ENCODE results near the gene ZNF200.

Gene ZNF200

GRCh38 chr16:3193221-3194212 is 41.4 kb downstream of the ZNF200 start:
- Histone ChIP-seq H3K18ac (ENCODE audit: low read length) (no peak overlapping the region), H3K23ac (ENCODE audit: low read length) (no peak overlapping the region), H2AK5ac (ENCODE audit: low read length) (no peak overlapping the region), H3K56ac (ENCODE audit: low read length) (no peak overlapping the region), H2BK5ac (ENCODE audit: low read length) (no peak overlapping the region), H3K4me3 (ENCODE audit: low read length) (no peak overlapping the region), H3K4me1 (ENCODE audit: control insufficient read depth, low read depth, low read length) (no peaks in the 10 kb centered on the region), H2BK15ac (replicated peaks; ENCODE audit: low read depth) (no peak overlapping the region), H3K4me2 (ENCODE audit: low read length) (no peak overlapping the region), H3K36me3 (ENCODE audit: control insufficient read depth, insufficient read depth, low read length) (no peaks in the 10 kb centered on the region), H4K5ac (ENCODE audit: low read length) (no peak overlapping the region), H3K27ac (ENCODE audit: low read depth, low read length) (no peak overlapping the region), H4K8ac (ENCODE audit: low read depth, low read length) (no peak overlapping the region), H3K79me2 (ENCODE audit: control insufficient read depth, insufficient read depth, low read length) (no peaks in the 10 kb centered on the region), H2BK120ac (ENCODE audit: low read depth, low read length) (no peak overlapping the region), H3K4ac (ENCODE audit: low read depth, low read length) (no peak overlapping the region), H3K79me1 (ENCODE audit: low read length) (no peaks in the 10 kb centered on the region), H3K27me3 (ENCODE audit: insufficient read depth, low read length, poor library complexity) (no peaks in the 10 kb centered on the region), H3K9ac (ENCODE audit: low read length) (no peak overlapping the region)
- WGBS (ENCODE audit: extremely low coverage, insufficient coverage, low lambda C conversion rate), result no CpG with 5 or more reads among the region's 49 CpGs
- DNase-seq, result peak; percentile 40

GRCh38 chr16:3192476-3193019 is 42.4 kb downstream of the ZNF200 start:
- H4K5ac ChIP-seq (ENCODE audit: low read length), result no peak overlapping the region
- no peaks in the 10 kb centered on the region for H3K36me3 ChIP-seq (ENCODE audit: control insufficient read depth, insufficient read depth, low read length)
- H3K79me1 ChIP-seq (ENCODE audit: low read length), result no peaks in the 10 kb centered on the region
- no peaks in the 10 kb centered on the region for H3K79me2 ChIP-seq (ENCODE audit: control insufficient read depth, insufficient read depth, low read length)
- H4K8ac ChIP-seq (ENCODE audit: low read depth, low read length), result no peak overlapping the region
- no peaks in the 10 kb centered on the region for H3K4me1 ChIP-seq (ENCODE audit: control insufficient read depth, low read depth, low read length)
- no peak overlapping the region for H2BK15ac ChIP-seq (replicated peaks; ENCODE audit: low read depth)
- no peak overlapping the region for H3K27ac ChIP-seq (ENCODE audit: low read depth, low read length)
- H2BK120ac ChIP-seq (ENCODE audit: low read depth, low read length), result no peak overlapping the region
- no peak overlapping the region for H3K56ac ChIP-seq (ENCODE audit: low read length)
- no peak overlapping the region for H3K9ac ChIP-seq (ENCODE audit: low read length)
- no peak overlapping the region for H3K4me2 ChIP-seq (ENCODE audit: low read length)
- no peak overlapping the region for H2BK5ac ChIP-seq (ENCODE audit: low read length)
- H2AK5ac ChIP-seq (ENCODE audit: low read length), result no peak overlapping the region
- no CpG with 5 or more reads among the region's 36 CpGs for WGBS (ENCODE audit: extremely low coverage, insufficient coverage, low lambda C conversion rate)
- H3K4ac ChIP-seq (ENCODE audit: low read depth, low read length), result no peak overlapping the region
- DNase-seq, result peak; percentile 21
- H3K4me3 ChIP-seq (ENCODE audit: low read length), result no peak overlapping the region
- no peak overlapping the region for H3K23ac ChIP-seq (ENCODE audit: low read length)
- H3K27me3 ChIP-seq (ENCODE audit: insufficient read depth, low read length, poor library complexity), result no peaks in the 10 kb centered on the region
- H3K18ac ChIP-seq (ENCODE audit: low read length), result no peak overlapping the region

GRCh38 chr16:3190949-3191353 is 44.0 kb downstream of the ZNF200 start:
- H3K4me3 ChIP-seq (ENCODE audit: low read length), result peak overlapping the region; percentile 23

GRCh38 chr16:3189869-3190268 is 45.1 kb downstream of the ZNF200 start:
- no peak overlapping the region for H2BK120ac ChIP-seq (ENCODE audit: low read depth, low read length)
- no peak overlapping the region for H3K9ac ChIP-seq (ENCODE audit: low read length)
- no peaks in the 10 kb centered on the region for H3K27me3 ChIP-seq (ENCODE audit: insufficient read depth, low read length, poor library complexity)
- no peak overlapping the region for H3K4ac ChIP-seq (ENCODE audit: low read depth, low read length)
- no peaks in the 10 kb centered on the region for H3K4me1 ChIP-seq (ENCODE audit: control insufficient read depth, low read depth, low read length)
- no peak overlapping the region for H3K4me3 ChIP-seq (ENCODE audit: low read length)
- no peaks in the 10 kb centered on the region for H3K79me1 ChIP-seq (ENCODE audit: low read length)
- H2BK5ac ChIP-seq (ENCODE audit: low read length), result no peak overlapping the region
- no CpG with 5 or more reads among the region's 11 CpGs for WGBS (ENCODE audit: extremely low coverage, insufficient coverage, low lambda C conversion rate)
- H3K27ac ChIP-seq (ENCODE audit: low read depth, low read length), result no peak overlapping the region
- peak overlapping the region; percentile 1 for H3K4me2 ChIP-seq (ENCODE audit: low read length)
- H4K5ac ChIP-seq (ENCODE audit: low read length), result no peak overlapping the region
- no peak overlapping the region for H2BK15ac ChIP-seq (replicated peaks; ENCODE audit: low read depth)
- peak; percentile 23 for DNase-seq
- no peak overlapping the region for H2AK5ac ChIP-seq (ENCODE audit: low read length)
- no peaks in the 10 kb centered on the region for H3K36me3 ChIP-seq (ENCODE audit: control insufficient read depth, insufficient read depth, low read length)
- no peak overlapping the region for H3K23ac ChIP-seq (ENCODE audit: low read length)
- H3K79me2 ChIP-seq (ENCODE audit: control insufficient read depth, insufficient read depth, low read length), result no peaks in the 10 kb centered on the region
- H4K8ac ChIP-seq (ENCODE audit: low read depth, low read length), result no peak overlapping the region
- H3K18ac ChIP-seq (ENCODE audit: low read length), result no peak overlapping the region
- H3K56ac ChIP-seq (ENCODE audit: low read length), result peak overlapping the region; percentile 31

More at GRCh38 chr16:3190949-3191353, 44.0 kb downstream of the ZNF200 start:
- H3K4me1 ChIP-seq (ENCODE audit: control insufficient read depth, low read depth, low read length), result no peaks in the 10 kb centered on the region
- no peak overlapping the region for H2BK120ac ChIP-seq (ENCODE audit: low read depth, low read length)
- H3K23ac ChIP-seq (ENCODE audit: low read length), result no peak overlapping the region
- no peaks in the 10 kb centered on the region for H3K79me1 ChIP-seq (ENCODE audit: low read length)
- H3K4ac ChIP-seq (ENCODE audit: low read depth, low read length), result no peak overlapping the region
- H3K27ac ChIP-seq (ENCODE audit: low read depth, low read length), result no peak overlapping the region
- H3K79me2 ChIP-seq (ENCODE audit: control insufficient read depth, insufficient read depth, low read length), result no peaks in the 10 kb centered on the region
- H4K8ac ChIP-seq (ENCODE audit: low read depth, low read length), result no peak overlapping the region
- peak overlapping the region; percentile 88 for H3K4me2 ChIP-seq (ENCODE audit: low read length)
- no peak overlapping the region for H2BK5ac ChIP-seq (ENCODE audit: low read length)
- no peak overlapping the region for H2BK15ac ChIP-seq (replicated peaks; ENCODE audit: low read depth)
- H3K36me3 ChIP-seq (ENCODE audit: control insufficient read depth, insufficient read depth, low read length), result no peaks in the 10 kb centered on the region
- no peaks in the 10 kb centered on the region for H3K27me3 ChIP-seq (ENCODE audit: insufficient read depth, low read length, poor library complexity)
- DNase-seq, result peak; percentile 41
- WGBS (ENCODE audit: extremely low coverage, insufficient coverage, low lambda C conversion rate), result no CpG with 5 or more reads among the region's 16 CpGs
- H3K56ac ChIP-seq (ENCODE audit: low read length), result no peak overlapping the region
- H3K18ac ChIP-seq (ENCODE audit: low read length), result no peak overlapping the region
- peak overlapping the region; percentile 43 for H3K9ac ChIP-seq (ENCODE audit: low read length)
- no peak overlapping the region for H4K5ac ChIP-seq (ENCODE audit: low read length)
- H2AK5ac ChIP-seq (ENCODE audit: low read length), result no peak overlapping the region

GRCh38 chr16:3188925-3189825 is 45.8 kb downstream of the ZNF200 start:
- Histone ChIP-seq H2BK15ac (replicated peaks; ENCODE audit: low read depth) (no peak overlapping the region), H3K56ac (ENCODE audit: low read length) (peak overlapping the region; percentile 92), H3K36me3 (ENCODE audit: control insufficient read depth, insufficient read depth, low read length) (no peaks in the 10 kb centered on the region), H3K79me1 (ENCODE audit: low read length) (no peaks in the 10 kb centered on the region), H2BK120ac (ENCODE audit: low read depth, low read length) (no peak overlapping the region), H2BK5ac (ENCODE audit: low read length) (no peak overlapping the region), H3K4me2 (ENCODE audit: low read length) (peak overlapping the region; percentile 54), H4K8ac (ENCODE audit: low read depth, low read length) (no peak overlapping the region), H3K9ac (ENCODE audit: low read length) (peak overlapping the region; percentile 82), H2AK5ac (ENCODE audit: low read length) (no peak overlapping the region), H3K4ac (ENCODE audit: low read depth, low read length) (no peak overlapping the region), H3K18ac (ENCODE audit: low read length) (no peak overlapping the region), H3K4me1 (ENCODE audit: control insufficient read depth, low read depth, low read length) (no peaks in the 10 kb centered on the region), H3K23ac (ENCODE audit: low read length) (peak overlapping the region; percentile 1), H3K27ac (ENCODE audit: low read depth, low read length) (no peak overlapping the region), H4K5ac (ENCODE audit: low read length) (no peak overlapping the region), H3K79me2 (ENCODE audit: control insufficient read depth, insufficient read depth, low read length) (no peaks in the 10 kb centered on the region), H3K27me3 (ENCODE audit: insufficient read depth, low read length, poor library complexity) (no peaks in the 10 kb centered on the region), H3K4me3 (ENCODE audit: low read length) (peak overlapping the region; percentile 75)
- WGBS (ENCODE audit: extremely low coverage, insufficient coverage, low lambda C conversion rate), result no CpG with 5 or more reads among the region's 61 CpGs
- peak; percentile 90 for DNase-seq
